ENCODE measurements around the gene APELA. TPM values are rescaled to one million over a fixed set of nuclear protein-coding genes. Genes with fewer than 3 reads are reported as not detected.

The APELA gene
- not detected for total RNA-seq
- long read RNA-seq = 0 reads

GRCh38 chr4:164876700-164877324, at the start of gene APELA:
Gene APELA, plus strand, starts transcription at chr4:164877178. Its CDS starts 154 bp downstream, at chr4:164877332.
- Histone ChIP-seq H3K9me3 (no peaks in the 10 kb centered on the region), H3K4me1 (no peaks in the 10 kb centered on the region), H3K4me3 (no peak within 1 kb of the TSS), H3K27me3 (no peaks in the 10 kb centered on the region), H3K36me3 (no peaks in the 10 kb centered on the region), H3K27ac (no peak within 1 kb of the TSS)
- intact Hi-C loops (cut with DNase I) = no loop called here
- DNase-seq = no peak
- ATAC-seq = peak; percentile 64
- TF ChIP-seq, protein P1, sequence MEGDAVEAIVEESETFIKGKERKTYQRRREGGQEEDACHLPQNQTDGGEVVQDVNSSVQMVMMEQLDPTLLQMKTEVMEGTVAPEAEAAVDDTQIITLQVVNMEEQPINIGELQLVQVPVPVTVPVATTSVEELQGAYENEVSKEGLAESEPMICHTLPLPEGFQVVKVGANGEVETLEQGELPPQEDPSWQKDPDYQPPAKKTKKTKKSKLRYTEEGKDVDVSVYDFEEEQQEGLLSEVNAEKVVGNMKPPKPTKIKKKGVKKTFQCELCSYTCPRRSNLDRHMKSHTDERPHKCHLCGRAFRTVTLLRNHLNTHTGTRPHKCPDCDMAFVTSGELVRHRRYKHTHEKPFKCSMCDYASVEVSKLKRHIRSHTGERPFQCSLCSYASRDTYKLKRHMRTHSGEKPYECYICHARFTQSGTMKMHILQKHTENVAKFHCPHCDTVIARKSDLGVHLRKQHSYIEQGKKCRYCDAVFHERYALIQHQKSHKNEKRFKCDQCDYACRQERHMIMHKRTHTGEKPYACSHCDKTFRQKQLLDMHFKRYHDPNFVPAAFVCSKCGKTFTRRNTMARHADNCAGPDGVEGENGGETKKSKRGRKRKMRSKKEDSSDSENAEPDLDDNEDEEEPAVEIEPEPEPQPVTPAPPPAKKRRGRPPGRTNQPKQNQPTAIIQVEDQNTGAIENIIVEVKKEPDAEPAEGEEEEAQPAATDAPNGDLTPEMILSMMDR (IDR thresholded peaks at IDR 0.05) = no peak

GRCh38 chr4:164828955-164829354, 48.0 kb upstream of the APELA start:
- TF ChIP-seq, protein P1 (IDR thresholded peaks at IDR 0.05) = no peak
- no peaks in the 10 kb centered on the region for H3K4me1 ChIP-seq
- no peaks in the 10 kb centered on the region for H3K27me3 ChIP-seq
- H3K27ac ChIP-seq = no peak overlapping the region
- H3K4me3 ChIP-seq = no peak overlapping the region
- no peak for DNase-seq
- H3K36me3 ChIP-seq = no peaks in the 10 kb centered on the region
- intact Hi-C loops (cut with DNase I) = no loop called here
- no peaks in the 10 kb centered on the region for H3K9me3 ChIP-seq
- ATAC-seq = no peak

- no peak overlapping the region for H3K4me3 ChIP-seq
- no peak overlapping the region for H3K27ac ChIP-seq
- H3K9me3 ChIP-seq = no peaks in the 10 kb centered on the region
- ATAC-seq = no peak
- DNase-seq = no peak
- no peaks in the 10 kb centered on the region for H3K36me3 ChIP-seq
- TF ChIP-seq, protein P1 (IDR thresholded peaks at IDR 0.05) = no peak
- H3K4me1 ChIP-seq = no peaks in the 10 kb centered on the region
- H3K27me3 ChIP-seq = no peaks in the 10 kb centered on the region
- intact Hi-C loops (cut with DNase I) = no loop called here
Measured at GRCh38 chr4:164846566-164846965, 30.4 kb upstream of the APELA start.

GRCh38 chr4:164847016-164847415, 30.0 kb upstream of the APELA start:
- ATAC-seq (no peak), DNase-seq (no peak)
- TF ChIP-seq, protein P1 (IDR thresholded peaks at IDR 0.05) = no peak
- H3K27me3 ChIP-seq = no peaks in the 10 kb centered on the region
- no peak overlapping the region for H3K27ac ChIP-seq
- H3K4me1 ChIP-seq = no peaks in the 10 kb centered on the region
- H3K9me3 ChIP-seq = no peaks in the 10 kb centered on the region
- intact Hi-C loops (cut with DNase I) = no loop called here
- H3K36me3 ChIP-seq = no peaks in the 10 kb centered on the region
- no peak overlapping the region for H3K4me3 ChIP-seq

- intact Hi-C loops (cut with DNase I) = no loop called here
- H3K4me3 ChIP-seq = no peak overlapping the region
- H3K4me1 ChIP-seq = no peaks in the 10 kb centered on the region
- ATAC-seq (no peak), DNase-seq (no peak)
- no peaks in the 10 kb centered on the region for H3K9me3 ChIP-seq
- no peak overlapping the region for H3K27ac ChIP-seq
- H3K27me3 ChIP-seq = no peaks in the 10 kb centered on the region
- H3K36me3 ChIP-seq = no peaks in the 10 kb centered on the region
- TF ChIP-seq, protein P1 (IDR thresholded peaks at IDR 0.05) = no peak
Measured at GRCh38 chr4:164847967-164848649, 28.9 kb upstream of the APELA start.
